ENCODE results near the gene CITED4. TPM values are rescaled to one million over a fixed set of nuclear protein-coding genes. Genes with fewer than 3 reads are reported as not detected.
A peak's percentile ranks its signal among the peaks of the same experiment; 100 is the strongest.

CITED4 gene
- total RNA-seq, 1 donor from 2014 or later = 14.2 TPM

DNA sequence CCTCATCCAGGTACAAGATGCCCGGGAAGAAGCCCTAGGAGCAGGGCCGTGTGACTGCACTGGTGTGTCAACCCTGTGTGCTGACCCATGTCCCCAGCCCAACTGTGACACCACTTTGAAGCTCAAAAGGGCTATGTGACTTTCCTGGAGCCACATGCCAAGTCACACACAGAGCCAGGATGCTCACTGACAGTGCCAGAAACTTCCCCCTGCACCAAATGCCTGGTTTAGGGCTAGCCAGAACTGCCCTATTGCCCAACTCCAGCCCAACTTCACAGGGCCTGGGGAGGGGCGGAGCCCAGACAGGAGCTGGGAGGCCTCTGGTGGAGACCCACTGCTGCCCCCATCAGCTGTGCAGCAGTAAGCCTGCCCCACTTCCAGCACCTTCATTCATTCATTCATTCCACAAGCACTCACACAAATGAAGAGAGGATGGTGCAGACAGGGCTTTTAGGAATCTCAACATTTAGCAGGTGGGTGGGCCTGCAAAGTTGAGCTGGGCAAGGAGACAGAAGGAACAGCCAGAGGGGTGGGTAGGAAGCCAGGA, 41.8 kb downstream of the CITED4 start:
- peaks cover 21% of the 10 kb centered on the region for H3K4me1 Mint-ChIP-seq
- no peaks in the 10 kb centered on the region for H3K9me3 Mint-ChIP-seq
- H3K27ac Mint-ChIP-seq = no peak overlapping the region
- no peak for DNase-seq (ENCODE audit: low spot score in 2 of 2, unreplicated experiment in 2 of 2)
- TF ChIP-seq, protein P1, sequence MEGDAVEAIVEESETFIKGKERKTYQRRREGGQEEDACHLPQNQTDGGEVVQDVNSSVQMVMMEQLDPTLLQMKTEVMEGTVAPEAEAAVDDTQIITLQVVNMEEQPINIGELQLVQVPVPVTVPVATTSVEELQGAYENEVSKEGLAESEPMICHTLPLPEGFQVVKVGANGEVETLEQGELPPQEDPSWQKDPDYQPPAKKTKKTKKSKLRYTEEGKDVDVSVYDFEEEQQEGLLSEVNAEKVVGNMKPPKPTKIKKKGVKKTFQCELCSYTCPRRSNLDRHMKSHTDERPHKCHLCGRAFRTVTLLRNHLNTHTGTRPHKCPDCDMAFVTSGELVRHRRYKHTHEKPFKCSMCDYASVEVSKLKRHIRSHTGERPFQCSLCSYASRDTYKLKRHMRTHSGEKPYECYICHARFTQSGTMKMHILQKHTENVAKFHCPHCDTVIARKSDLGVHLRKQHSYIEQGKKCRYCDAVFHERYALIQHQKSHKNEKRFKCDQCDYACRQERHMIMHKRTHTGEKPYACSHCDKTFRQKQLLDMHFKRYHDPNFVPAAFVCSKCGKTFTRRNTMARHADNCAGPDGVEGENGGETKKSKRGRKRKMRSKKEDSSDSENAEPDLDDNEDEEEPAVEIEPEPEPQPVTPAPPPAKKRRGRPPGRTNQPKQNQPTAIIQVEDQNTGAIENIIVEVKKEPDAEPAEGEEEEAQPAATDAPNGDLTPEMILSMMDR (IDR thresholded peaks at IDR 0.05; ENCODE audit: unreplicated experiment) = no peak
- H3K4me3 Mint-ChIP-seq = no peak overlapping the region
- H3K27me3 Mint-ChIP-seq (ENCODE audit: low read depth) = peaks cover 37% of the 10 kb centered on the region
- H3K36me3 Mint-ChIP-seq = no peaks in the 10 kb centered on the region

GRCh38 chr1:40819101-40819500, 43.1 kb downstream of the CITED4 start:
- Mint-ChIP-seq H3K9me3 (no peaks in the 10 kb centered on the region), H3K27me3 (ENCODE audit: low read depth) (peaks cover 38% of the 10 kb centered on the region), H3K27ac (no peak overlapping the region), H3K4me3 (peak overlapping the region; percentile 61), H3K36me3 (no peaks in the 10 kb centered on the region), H3K4me1 (peaks cover 9% of the 10 kb centered on the region)
- DNase-seq (ENCODE audit: low spot score in 2 of 2, unreplicated experiment in 2 of 2) = no peak
- TF ChIP-seq, protein P1 (IDR thresholded peaks at IDR 0.05; ENCODE audit: unreplicated experiment) = no peak

DNA sequence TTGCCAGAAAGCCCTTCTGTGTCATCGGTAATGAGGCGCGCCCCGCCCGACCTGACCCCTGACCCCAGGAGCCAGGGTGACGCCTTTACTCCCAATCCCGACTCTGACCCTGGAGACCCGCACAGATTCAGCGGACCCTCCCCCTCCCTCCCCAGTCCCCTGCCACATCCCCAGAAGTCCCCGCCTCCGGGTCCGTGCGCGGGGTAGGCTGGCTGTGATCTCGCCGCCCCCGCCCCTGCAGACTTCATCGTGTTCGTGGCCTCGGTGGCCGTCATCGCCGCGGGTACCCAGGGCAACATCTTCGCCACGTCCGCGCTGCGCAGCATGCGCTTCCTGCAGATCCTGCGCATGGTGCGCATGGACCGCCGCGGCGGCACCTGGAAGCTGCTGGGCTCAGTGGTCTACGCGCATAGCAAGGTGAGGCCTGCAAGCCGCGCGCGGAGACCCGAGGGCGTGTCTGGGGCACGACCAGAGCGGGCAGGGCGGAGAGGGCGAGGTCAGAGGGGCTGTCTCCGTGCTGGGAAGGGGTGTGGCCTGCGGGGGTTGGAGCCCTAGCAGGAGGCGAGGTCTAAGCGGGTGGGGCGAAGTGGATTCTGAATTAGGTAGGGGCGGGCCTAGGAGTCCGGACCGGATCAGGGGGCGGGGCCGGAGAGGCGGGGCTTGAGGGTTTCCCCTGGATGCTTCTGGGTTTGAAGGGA, 43.8 kb downstream of the CITED4 start:
- H3K27me3 Mint-ChIP-seq (ENCODE audit: low read depth) = peaks cover 38% of the 10 kb centered on the region
- H3K36me3 Mint-ChIP-seq = no peaks in the 10 kb centered on the region
- H3K27ac Mint-ChIP-seq = no peak overlapping the region
- peak in 1 of 2 experiments; percentile 61 for DNase-seq (ENCODE audit: low spot score in 2 of 2, unreplicated experiment in 2 of 2)
- no peaks in the 10 kb centered on the region for H3K9me3 Mint-ChIP-seq
- TF ChIP-seq, protein P1 (IDR thresholded peaks at IDR 0.05; ENCODE audit: unreplicated experiment) = no peak
- peak overlapping the region; percentile 61 for H3K4me3 Mint-ChIP-seq
- H3K4me1 Mint-ChIP-seq = peaks cover 9% of the 10 kb centered on the region

- peaks cover 9% of the 10 kb centered on the region for H3K4me1 Mint-ChIP-seq
- H3K4me3 Mint-ChIP-seq = peak overlapping the region; percentile 61
- no peak for DNase-seq (ENCODE audit: low spot score in 2 of 2, unreplicated experiment in 2 of 2)
- no peaks in the 10 kb centered on the region for H3K9me3 Mint-ChIP-seq
- TF ChIP-seq, protein P1 (IDR thresholded peaks at IDR 0.05; ENCODE audit: unreplicated experiment) = no peak
- no peak overlapping the region for H3K27ac Mint-ChIP-seq
- H3K36me3 Mint-ChIP-seq = no peaks in the 10 kb centered on the region
- peaks cover 44% of the 10 kb centered on the region for H3K27me3 Mint-ChIP-seq (ENCODE audit: low read depth)
Measured at GRCh38 chr1:40817791-40818263, 44.3 kb downstream of the CITED4 start.

GRCh38 chr1:40815420-40815819, 46.7 kb downstream of the CITED4 start:
- Mint-ChIP-seq H3K9me3 (no peaks in the 10 kb centered on the region), H3K4me1 (peaks cover 9% of the 10 kb centered on the region), H3K4me3 (no peak overlapping the region), H3K27me3 (ENCODE audit: low read depth) (peaks cover 52% of the 10 kb centered on the region), H3K27ac (no peak overlapping the region), H3K36me3 (no peaks in the 10 kb centered on the region)
- no peak for DNase-seq (ENCODE audit: low spot score in 2 of 2, unreplicated experiment in 2 of 2)
- TF ChIP-seq, protein P1 (IDR thresholded peaks at IDR 0.05; ENCODE audit: unreplicated experiment) = no peak

Other genes starting within 250 kb of the CITED4 start
- 12.5 to 13.0 TPM (median 12.9 TPM) in 3 replicates for gene RIMS3, start 196.7 kb downstream of the CITED4 start, total RNA-seq
- 91.0 to 101 TPM (median 91.2 TPM) in 3 replicates for gene NFYC, start 170.7 kb downstream of the CITED4 start, total RNA-seq
- 0.78 to 0.97 TPM (median 0.79 TPM) in 3 replicates for gene KCNQ4, start 78.6 kb downstream of the CITED4 start, total RNA-seq
- gene CTPS1, start 117.3 kb upstream of the CITED4 start, total RNA-seq = 41.6 to 42.9 TPM (median 41.8 TPM) in 3 replicates
- gene SLFNL1, start 159.4 kb upstream of the CITED4 start, total RNA-seq = 1.2 to 1.4 TPM (median 1.3 TPM) in 3 replicates

All from mesothelial cell of epicardium (in vitro differentiated cells).